GM19467 (cell line): ENCODE data around the gene DARS2.
"Not testable (repeated sequence)": the region's sequence is repeated elsewhere in the genome, so short reads cannot be mapped to it uniquely, and the experiment has no call there.

ENCODE experiments used
- ATAC-seq: cut with Tn5 transposase; IDR thresholded peaks from one replicate; pipeline ENCODE4 v1.9.1; 2021; ENCODE audit warnings: mild to moderate bottlenecking, moderate library complexity; ENCODE audit not compliant: unreplicated experiment

The DARS2 gene, protein sequence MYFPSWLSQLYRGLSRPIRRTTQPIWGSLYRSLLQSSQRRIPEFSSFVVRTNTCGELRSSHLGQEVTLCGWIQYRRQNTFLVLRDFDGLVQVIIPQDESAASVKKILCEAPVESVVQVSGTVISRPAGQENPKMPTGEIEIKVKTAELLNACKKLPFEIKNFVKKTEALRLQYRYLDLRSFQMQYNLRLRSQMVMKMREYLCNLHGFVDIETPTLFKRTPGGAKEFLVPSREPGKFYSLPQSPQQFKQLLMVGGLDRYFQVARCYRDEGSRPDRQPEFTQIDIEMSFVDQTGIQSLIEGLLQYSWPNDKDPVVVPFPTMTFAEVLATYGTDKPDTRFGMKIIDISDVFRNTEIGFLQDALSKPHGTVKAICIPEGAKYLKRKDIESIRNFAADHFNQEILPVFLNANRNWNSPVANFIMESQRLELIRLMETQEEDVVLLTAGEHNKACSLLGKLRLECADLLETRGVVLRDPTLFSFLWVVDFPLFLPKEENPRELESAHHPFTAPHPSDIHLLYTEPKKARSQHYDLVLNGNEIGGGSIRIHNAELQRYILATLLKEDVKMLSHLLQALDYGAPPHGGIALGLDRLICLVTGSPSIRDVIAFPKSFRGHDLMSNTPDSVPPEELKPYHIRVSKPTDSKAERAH

DNA sequence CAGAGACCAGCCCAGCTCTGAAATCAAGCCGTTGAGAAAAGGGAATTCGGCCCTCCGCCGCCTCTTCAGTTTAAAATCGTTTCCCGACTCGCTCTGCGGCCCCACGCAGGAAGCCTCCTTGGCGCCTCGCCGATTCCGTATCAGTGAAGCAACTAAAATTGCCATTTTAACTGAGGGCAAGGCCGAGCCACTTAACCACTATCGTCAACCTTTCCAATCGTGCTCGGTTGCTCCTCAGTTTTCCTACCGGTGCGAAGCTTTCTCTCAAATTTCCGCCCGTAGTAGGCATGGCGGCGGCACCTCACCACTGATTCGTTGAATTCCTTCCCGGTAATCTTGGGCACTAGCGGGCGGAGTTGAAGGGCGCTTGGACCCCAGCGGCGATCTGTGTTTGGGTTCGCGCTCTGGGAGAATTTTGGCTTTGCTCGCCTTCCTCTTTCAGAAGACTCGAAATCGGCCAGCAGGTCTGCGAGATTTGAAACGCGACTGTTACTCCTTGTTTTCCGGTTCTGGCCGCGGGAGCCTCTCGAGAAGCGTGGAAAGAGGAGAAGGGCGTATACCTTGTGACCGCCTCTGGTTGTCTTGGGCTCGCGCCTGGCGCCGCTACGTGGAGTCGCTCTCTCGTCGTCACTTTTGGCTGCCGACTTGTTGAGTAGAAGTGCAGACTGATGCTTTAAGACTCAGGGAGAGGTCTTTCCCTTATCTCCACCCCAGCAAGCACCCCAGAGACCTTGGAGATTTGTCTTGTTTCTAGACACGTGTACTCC is at the start of gene DARS2, which contains the start of gene CENPL:
TSS of gene DARS2 (plus strand) at position 359 of the 767 bp plus-strand sequence. CDS start 557 bp downstream, outside the sequence.
TSS of gene CENPL (minus strand) at position 569 of the 767 bp plus-strand sequence. CDS start 13,584 bp downstream, outside the sequence.
- peak; percentile 77 for ATAC-seq

GRCh38 chr1:173775578-173776226 is 48.8 kb upstream of the DARS2 start:
- ATAC-seq, result no peak

DNA sequence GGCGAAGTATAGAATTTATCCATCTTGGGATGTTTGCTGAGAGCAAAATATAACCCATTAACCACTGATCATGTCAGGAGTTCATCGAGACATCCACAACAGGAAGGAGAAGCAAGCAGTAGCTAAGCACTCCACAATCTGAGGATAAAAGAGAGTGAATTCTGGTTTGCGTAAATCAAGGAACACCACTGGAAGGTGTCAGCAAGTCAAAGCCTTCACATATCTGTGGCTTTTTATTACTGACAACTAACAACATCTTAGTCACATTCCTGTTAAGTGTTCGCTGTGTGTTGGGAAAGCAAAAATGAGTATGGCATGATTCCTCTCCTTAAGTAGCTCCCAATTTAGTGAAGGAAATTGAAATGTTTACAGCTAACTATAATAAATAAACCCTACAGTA is 44.5 kb upstream of the DARS2 start:
- no peak for ATAC-seq

- no peak for ATAC-seq
Observed at GRCh38 chr1:173784997-173785396, 39.5 kb upstream of the DARS2 start.

- ATAC-seq, result no peak
Observed at GRCh38 chr1:173789841-173790240, 34.6 kb upstream of the DARS2 start.

DNA sequence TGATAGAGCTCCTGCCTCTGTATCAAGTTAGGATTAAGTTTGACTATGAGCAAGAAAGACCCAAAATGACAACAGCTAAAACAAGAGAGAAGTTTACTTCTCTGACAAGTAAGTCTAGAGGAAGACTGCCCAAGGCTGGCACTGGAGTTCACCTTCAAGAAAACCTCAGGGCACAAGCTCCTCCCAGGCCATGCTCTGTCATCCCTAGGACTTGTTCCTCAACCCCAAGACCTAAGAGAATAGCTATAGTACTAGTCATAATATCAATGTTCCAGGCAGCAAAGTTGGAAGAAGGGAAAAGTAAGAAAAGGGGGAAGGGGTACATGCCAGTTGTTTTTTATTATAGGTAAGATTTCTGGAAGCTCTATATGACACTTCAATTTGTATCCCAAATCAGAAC is 26.4 kb upstream of the DARS2 start:
- ATAC-seq, result no peak

- ATAC-seq, result not testable (repeated sequence)
Observed at GRCh38 chr1:173799995-173800394, 24.5 kb upstream of the DARS2 start.

- no peak for ATAC-seq
Observed at GRCh38 chr1:173802961-173803360, 21.5 kb upstream of the DARS2 start.

GRCh38 chr1:173813654-173814053 is 10.8 kb upstream of the DARS2 start:
- not testable (repeated sequence) for ATAC-seq

GRCh38 chr1:173818459-173818858 is 6.0 kb upstream of the DARS2 start:
- ATAC-seq, result no peak

GRCh38 chr1:173821680-173822079 is 2.8 kb upstream of the DARS2 start:
- no peak for ATAC-seq

GRCh38 chr1:173823781-173824314 is 625 bp upstream of the DARS2 start:
- peak; percentile 48 for ATAC-seq

GRCh38 chr1:173827611-173828010 is 3.1 kb downstream of the DARS2 start:
- ATAC-seq, result no peak

- ATAC-seq, result no peak
Observed at GRCh38 chr1:173832748-173833147, 8.3 kb downstream of the DARS2 start.

GRCh38 chr1:173852105-173852504 is 27.6 kb downstream of the DARS2 start:
- ATAC-seq, result no peak

DNA sequence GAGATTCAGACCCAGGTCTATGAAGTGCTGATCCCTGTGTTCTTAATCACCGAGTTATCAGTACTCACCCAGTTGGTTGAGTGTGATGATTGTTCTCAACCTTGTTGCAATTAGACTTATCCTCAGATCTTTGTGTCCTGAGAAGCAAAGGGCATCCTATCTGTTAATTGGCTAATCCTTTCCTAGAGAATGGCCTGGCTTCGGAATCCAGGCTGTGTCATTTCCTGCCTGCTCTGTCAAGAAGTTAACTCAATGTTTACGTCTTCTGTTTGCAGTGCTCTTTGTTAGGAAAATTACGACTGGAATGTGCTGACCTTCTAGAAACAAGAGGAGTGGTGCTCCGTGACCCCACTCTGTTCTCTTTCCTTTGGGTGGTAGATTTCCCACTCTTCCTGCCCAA is 28.6 kb downstream of the DARS2 start:
- ATAC-seq, result no peak

DNA sequence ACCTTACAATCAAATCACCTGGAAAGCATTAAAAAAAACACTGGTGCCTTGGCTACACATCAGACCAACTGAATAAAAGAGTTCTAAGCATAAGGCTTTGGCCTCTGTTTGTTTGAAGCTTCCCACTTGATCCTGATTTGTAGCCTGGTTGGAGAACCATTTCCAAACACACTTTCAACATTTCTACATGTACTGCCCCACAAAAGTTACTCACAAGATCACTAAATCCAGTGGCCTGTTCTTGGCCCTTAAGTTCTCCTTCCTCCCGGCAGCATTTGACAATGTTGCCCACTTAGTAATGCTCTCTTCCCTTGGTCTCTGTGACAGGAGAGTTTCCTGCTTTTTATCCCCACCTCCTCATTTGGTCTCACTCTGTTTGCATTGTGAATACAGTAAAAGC is 31.5 kb downstream of the DARS2 start:
- no peak for ATAC-seq

DNA sequence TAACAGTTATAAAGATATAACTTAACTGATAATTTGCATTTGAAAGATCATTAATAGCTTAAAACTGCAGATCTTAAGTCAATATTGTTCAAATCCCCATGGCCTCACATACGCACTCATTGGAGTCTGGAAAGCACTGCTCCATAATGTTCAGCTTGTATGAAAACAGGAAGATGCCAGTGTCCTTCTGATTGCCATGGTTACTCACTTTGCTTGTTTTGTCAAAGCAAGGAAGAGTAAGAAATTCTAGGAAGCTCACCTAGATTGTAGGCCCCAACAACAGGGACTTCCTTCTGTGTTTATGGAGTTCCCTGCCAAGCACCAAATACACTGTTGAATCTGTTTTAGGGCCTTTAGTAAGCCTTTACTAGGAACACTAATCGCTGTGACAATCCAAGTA is 32.4 kb downstream of the DARS2 start:
- ATAC-seq, result no peak

DNA sequence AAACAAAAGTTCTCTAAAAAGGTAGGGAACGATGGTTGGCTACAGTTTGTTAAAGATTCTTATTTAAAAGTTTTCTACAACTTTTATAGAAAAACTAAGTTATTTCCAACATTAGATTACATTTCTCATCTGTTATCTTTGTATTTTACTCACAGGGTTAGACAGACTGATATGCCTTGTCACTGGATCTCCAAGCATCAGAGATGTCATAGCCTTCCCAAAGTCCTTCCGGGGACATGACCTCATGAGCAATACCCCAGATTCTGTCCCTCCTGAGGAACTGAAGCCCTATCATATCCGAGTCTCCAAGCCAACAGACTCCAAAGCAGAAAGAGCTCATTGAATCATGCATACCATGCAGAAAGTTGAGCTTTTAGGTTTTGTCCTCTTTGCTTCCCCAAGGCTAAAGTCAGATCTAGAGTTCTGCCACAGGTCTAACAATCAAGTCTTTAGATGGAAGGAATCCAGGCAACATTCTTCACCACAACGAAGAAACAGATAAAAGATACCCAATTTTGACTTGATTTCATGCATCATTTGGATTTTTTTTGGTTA is 33.0 kb downstream of the DARS2 start:
- ATAC-seq, result no peak

DNA sequence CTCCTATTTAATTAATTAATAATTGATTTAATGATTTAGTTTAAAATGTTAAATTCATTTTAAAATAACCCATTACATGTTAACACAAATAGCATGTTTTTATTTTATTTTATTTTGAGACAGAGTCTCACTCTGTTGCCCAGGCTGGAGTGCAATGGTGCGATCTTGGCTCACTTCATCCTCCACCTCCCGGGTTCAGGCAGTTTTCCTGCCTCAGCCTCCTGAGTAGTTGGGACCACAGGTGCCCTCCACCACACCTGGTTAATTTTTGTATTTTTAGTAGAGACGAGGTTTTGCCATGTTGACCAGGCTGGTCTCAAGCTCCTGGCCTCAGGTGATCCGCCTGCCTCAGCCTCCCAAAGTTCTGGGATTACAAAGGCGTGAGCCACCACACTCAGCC is 35.1 kb downstream of the DARS2 start:
- not testable (repeated sequence) for ATAC-seq
